Caco-2 (cell line): ENCODE results near the gene CEBPA. TPM values are rescaled to one million over a fixed set of nuclear protein-coding genes. Genes with fewer than 3 reads are reported as not detected.

ENCODE experiments used
- BruUV-seq: library from RNA; stranded (reverse); fragments of 400-500 nt; replicated peaks from 2 replicates; lab custom pipeline; 2021; lab: Mats Ljungman, UMichigan
- CTCF ChIA-PET: fragments of 300-600 bp; sonication (Branson Sonifier 250); formaldehyde crosslinking; loops from one replicate; lab custom pipeline; 2022; ENCODE audit warnings: antibody characterized with exemption; lab: Charles Lee
- POLR2A ChIA-PET: fragments of 300-600 bp; sonication (Branson Sonifier 250); formaldehyde crosslinking; loops from one replicate; lab custom pipeline; 2022; ENCODE audit warnings: antibody characterized with exemption; lab: Charles Lee
- DNase-seq, 2 experiments: peaks; one replicate each; pipeline versions ENCODE4 v3.0.0 to v3.0.0-alpha.2; 2020 to 2022
- H3K27me3 ChIP-seq: replicated peaks from 2 replicates; pipeline ENCODE4 v1.6.0; 2011; ENCODE audit warnings: low read length; ENCODE audit not compliant: control insufficient read depth, insufficient read depth
- H3K36me3 ChIP-seq: 2 replicates; pipeline ENCODE4 v1.5.1; 2011; ENCODE audit warnings: low read length; ENCODE audit not compliant: control insufficient read depth, insufficient read depth
- H3K4me1 ChIP-seq: fragments of 250-450 bp; sonication (Bioruptor Pico); 2 replicates; pipeline ENCODE4 v1.5.1; 2020; ENCODE audit warnings: mild to moderate bottlenecking
- H3K4me3 ChIP-seq: 2 replicates; pipeline ENCODE4 v1.5.1; 2011; ENCODE audit warnings: low read depth, mild to moderate bottlenecking, control low read depth, low read length
- H3K9me3 ChIP-seq: fragments of 250-450 bp; sonication (Bioruptor Pico); 2 replicates; pipeline ENCODE4 v1.5.1; 2020; ENCODE audit warnings: mild to moderate bottlenecking, moderate library complexity
- H3K27ac Mint-ChIP-seq: one replicate; pipeline ENCODE4 v1.8.0; 2022; ENCODE audit warnings: mixed read lengths; ENCODE audit not compliant: unreplicated experiment
- H3K27me3 Mint-ChIP-seq: one replicate; pipeline ENCODE4 v1.8.0; 2022; ENCODE audit warnings: mixed read lengths; ENCODE audit not compliant: insufficient read depth, unreplicated experiment
- H3K36me3 Mint-ChIP-seq: one replicate; pipeline ENCODE4 v1.8.0; 2022; ENCODE audit warnings: mild to moderate bottlenecking, mixed read lengths; ENCODE audit not compliant: insufficient read depth, unreplicated experiment
- H3K4me1 Mint-ChIP-seq: one replicate; pipeline ENCODE4 v1.8.0; 2022; ENCODE audit warnings: low read depth, mixed read lengths; ENCODE audit not compliant: unreplicated experiment
- H3K4me3 Mint-ChIP-seq: one replicate; pipeline ENCODE4 v1.8.0; 2022; ENCODE audit warnings: mild to moderate bottlenecking, moderate library complexity, mixed read lengths; ENCODE audit not compliant: unreplicated experiment
- H3K9me3 Mint-ChIP-seq: one replicate; pipeline ENCODE4 v1.8.0; 2022; ENCODE audit warnings: mixed read lengths; ENCODE audit not compliant: unreplicated experiment
- CTCF ChIP-seq, 2 experiments: fragments of 200-600 bp in 1 of 2; IDR thresholded peaks; 1 replicate in 1 of 2; 2 replicates in 1 of 2; pipeline versions ENCODE4 v1.5.1 to v1.8.0; 2011 to 2022; ENCODE audit warnings: antibody characterized with exemption in 1 of 2, control low read depth in 1 of 2, inconsistent platforms in 1 of 2, low read depth in 1 of 2, low read length in 1 of 2, mild to moderate bottlenecking in 1 of 2, moderate library complexity in 1 of 2; ENCODE audit not compliant: insufficient read depth in 1 of 2, severe bottlenecking in 1 of 2, unreplicated experiment in 1 of 2
- intact Hi-C: fragments of 100-400 bp; cut with micrococcal nuclease; formaldehyde crosslinking; loops from one replicate; pipeline ENCODE4 v1.10.0; 2022; ENCODE audit not compliant: unreplicated experiment
- total RNA-seq: library from RNA; stranded (reverse); gene quantifications from 2 replicates; pipeline ENCODE4 v1.2.3, GENCODE V29; 2022

The CEBPA gene
- total RNA-seq, 1 experiment from 2014 or later: 110 TPM

DNA sequence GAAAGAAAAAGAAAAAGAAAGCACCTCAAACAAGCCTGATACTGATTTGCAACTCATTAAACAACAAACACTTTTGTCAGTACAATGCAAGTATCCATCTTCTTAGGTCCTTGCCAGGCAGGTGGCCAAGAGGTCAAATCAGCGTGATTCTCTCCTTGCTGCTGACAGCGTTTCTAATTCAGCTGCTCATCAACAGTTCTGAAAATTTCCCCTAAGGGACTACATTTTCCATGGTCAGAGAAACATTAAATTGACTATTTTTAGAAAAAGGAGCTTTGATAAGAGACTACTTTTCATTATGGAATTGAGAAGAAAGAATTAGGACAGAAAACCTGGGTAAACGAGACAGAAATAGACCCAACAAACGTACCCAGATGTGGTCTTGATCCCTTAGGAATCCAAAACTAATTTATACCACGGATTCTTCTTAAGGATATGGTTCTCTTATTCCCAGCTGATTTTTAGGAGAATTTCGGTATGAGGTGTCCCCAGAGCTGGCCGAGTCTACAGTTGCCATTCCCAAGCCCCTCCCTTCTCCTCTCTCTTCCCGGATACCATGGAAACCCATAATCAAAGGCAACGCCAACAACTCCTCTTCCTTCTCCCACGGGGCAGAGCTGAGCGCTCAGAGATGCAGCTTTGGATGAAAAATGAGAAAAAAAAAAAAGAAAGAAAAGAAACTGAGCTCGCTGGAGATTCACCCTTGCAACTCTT lies 41.7 kb upstream of the CEBPA start:
- POLR2A ChIA-PET: no interaction called here

GRCh38 chr19:33343301-33343700 lies 41.0 kb upstream of the CEBPA start:
- intact Hi-C loops: no loop called here
- Mint-ChIP-seq H3K4me3 (no peak overlapping the region), H3K27ac (no peak overlapping the region), H3K4me1 (peaks cover 6% of the 10 kb centered on the region), H3K9me3 (no peaks in the 10 kb centered on the region), H3K36me3 (no peaks in the 10 kb centered on the region), H3K27me3 (no peaks in the 10 kb centered on the region)
- no peak for TF ChIP-seq CTCF (IDR thresholded peaks at IDR 0.05; ENCODE audit: insufficient read depth in 1 of 2, low read depth in 1 of 2, low read length in 1 of 2, severe bottlenecking in 1 of 2, unreplicated experiment in 1 of 2)
- ChIA-PET POLR2A (no interaction called here), CTCF (interaction anchor here (0.6 kb wide), 1 partner anchor 66 kb away, joined by 3 read pairs; no protein-coding TSS in a partner anchor)
- no peaks in the 10 kb centered on the region for H3K36me3 ChIP-seq
- no peak overlapping the region for H3K4me3 ChIP-seq
- no peak for DNase-seq
- no TSS peak for BruUV-seq
- no peaks in the 10 kb centered on the region for H3K4me1 ChIP-seq
- H3K27me3 ChIP-seq: no peaks in the 10 kb centered on the region
- no peaks in the 10 kb centered on the region for H3K9me3 ChIP-seq

More for the DNA sequence above, 41.7 kb upstream of the CEBPA start:
- intact Hi-C loops: no loop called here
- Mint-ChIP-seq H3K4me3 (no peak overlapping the region), H3K36me3 (no peaks in the 10 kb centered on the region), H3K27ac (no peak overlapping the region), H3K27me3 (no peaks in the 10 kb centered on the region), H3K4me1 (peaks cover 5% of the 10 kb centered on the region), H3K9me3 (no peaks in the 10 kb centered on the region)
- H3K4me1 ChIP-seq: no peaks in the 10 kb centered on the region
- DNase-seq: no peak
- H3K27me3 ChIP-seq: no peaks in the 10 kb centered on the region
- no TSS peak for BruUV-seq
- CTCF ChIA-PET: interaction anchor here (0.6 to 0.7 kb wide), 3 partner anchors 10 to 604 kb away, joined by 3 read pairs; no protein-coding TSS in a partner anchor
- H3K9me3 ChIP-seq: no peaks in the 10 kb centered on the region
- no peaks in the 10 kb centered on the region for H3K36me3 ChIP-seq
- no peak overlapping the region for H3K4me3 ChIP-seq
- TF ChIP-seq CTCF (IDR thresholded peaks at IDR 0.05; ENCODE audit: insufficient read depth in 1 of 2, low read depth in 1 of 2, low read length in 1 of 2, severe bottlenecking in 1 of 2, unreplicated experiment in 1 of 2): no peak

- DNase-seq: no peak
- Histone ChIP-seq H3K4me1 (no peaks in the 10 kb centered on the region), H3K36me3 (no peaks in the 10 kb centered on the region), H3K27me3 (no peaks in the 10 kb centered on the region), H3K4me3 (no peak overlapping the region), H3K9me3 (no peaks in the 10 kb centered on the region)
- ChIA-PET POLR2A (interaction anchor here (1.2 kb wide), 1 partner anchor 32 kb away, joined by 6 read pairs; no protein-coding TSS in a partner anchor), CTCF (interaction anchor here (1.2 kb wide), 1 partner anchor 38 kb away, joined by 4 read pairs; the partner anchor contains the start of gene CEBPA)
- Mint-ChIP-seq H3K27ac (no peak overlapping the region), H3K4me3 (no peak overlapping the region), H3K9me3 (no peaks in the 10 kb centered on the region), H3K27me3 (no peaks in the 10 kb centered on the region), H3K36me3 (no peaks in the 10 kb centered on the region), H3K4me1 (peaks cover 6% of the 10 kb centered on the region)
- no peak for TF ChIP-seq CTCF (IDR thresholded peaks at IDR 0.05; ENCODE audit: insufficient read depth in 1 of 2, low read depth in 1 of 2, low read length in 1 of 2, severe bottlenecking in 1 of 2, unreplicated experiment in 1 of 2)
- BruUV-seq: no TSS peak
- intact Hi-C loops: no loop called here
Observed at GRCh38 chr19:33340991-33341390, 38.7 kb upstream of the CEBPA start.
